GM21619 (cell line): ENCODE results near the gene GRAMD1B.
A peak's percentile ranks its signal among the peaks of the same experiment; 100 is the strongest.

Experiments used
- ATAC-seq: cut with Tn5 transposase; IDR thresholded peaks from one replicate; pipeline ENCODE4 v1.9.1; 2021; ENCODE audit not compliant: unreplicated experiment

GRAMD1B gene

GRCh38 chr11:123622576-123622975 is 192.5 kb downstream of the GRAMD1B start:
- ATAC-seq: no peak

DNA sequence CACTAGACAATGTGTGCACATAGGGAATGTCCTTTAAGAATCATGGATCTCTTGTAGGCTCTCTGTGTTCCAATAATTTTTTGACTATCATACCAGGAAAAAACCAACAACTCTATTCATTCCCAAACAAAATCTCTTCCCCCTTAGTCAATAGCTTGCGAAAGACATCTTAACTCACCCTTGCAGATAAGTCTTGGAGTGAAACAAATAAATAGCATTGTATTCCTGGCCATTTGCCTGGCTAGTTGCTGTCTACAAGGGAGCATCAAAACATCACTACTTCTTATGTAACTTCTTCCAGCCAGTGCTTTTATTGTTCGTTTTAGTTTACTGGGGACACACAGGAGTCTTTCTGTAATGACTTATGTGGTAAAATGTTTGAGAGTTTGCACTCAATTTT is 194.9 kb downstream of the GRAMD1B start:
- ATAC-seq: no peak

- no peak for ATAC-seq
These were observed 199.0 kb downstream of the GRAMD1B start for GRCh38 chr11:123628936-123629683.

DNA sequence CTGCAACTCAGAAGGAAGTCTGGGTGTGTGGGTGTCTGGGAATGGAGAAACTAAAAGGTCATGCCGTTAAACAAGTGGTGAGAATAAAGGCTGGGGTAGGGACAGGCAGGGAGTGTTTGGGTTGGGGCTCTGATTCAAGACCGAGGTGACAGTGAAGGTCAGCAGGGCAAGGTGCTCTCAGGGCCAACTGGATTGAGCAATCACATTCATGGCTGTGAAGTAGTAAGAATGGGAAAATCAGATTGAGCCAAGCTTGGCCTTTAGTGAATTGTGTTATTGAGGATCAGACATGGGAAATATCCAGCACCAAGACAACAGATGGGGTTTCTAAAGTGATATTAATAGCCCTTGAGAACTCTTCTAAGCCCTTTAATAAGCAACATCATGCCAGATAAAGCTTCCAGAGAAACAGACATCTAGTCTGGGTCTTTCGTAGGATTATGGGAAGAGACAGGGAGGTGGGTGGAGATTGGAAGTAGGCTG is 200.1 kb downstream of the GRAMD1B start:
- no peak for ATAC-seq

DNA sequence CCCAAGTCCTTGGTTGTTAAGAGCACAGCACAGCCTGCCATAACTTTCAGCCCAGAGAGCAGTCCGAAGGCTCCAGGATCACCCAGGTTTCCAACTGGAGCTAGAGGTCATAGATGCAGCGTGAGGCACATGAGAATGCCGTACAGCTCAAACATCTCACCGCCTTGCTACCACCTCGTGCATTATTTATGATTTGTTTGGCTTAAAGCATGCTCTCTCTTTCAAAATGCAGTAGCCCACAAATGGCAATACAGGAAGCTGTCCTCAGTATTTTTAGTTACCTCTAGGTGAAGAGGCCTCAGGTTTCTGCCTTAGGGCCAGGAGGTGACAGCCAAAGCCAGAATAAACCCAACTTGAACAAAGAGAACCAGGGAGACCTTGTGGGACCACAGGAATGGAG is 210.0 kb downstream of the GRAMD1B start:
- ATAC-seq: no peak

DNA sequence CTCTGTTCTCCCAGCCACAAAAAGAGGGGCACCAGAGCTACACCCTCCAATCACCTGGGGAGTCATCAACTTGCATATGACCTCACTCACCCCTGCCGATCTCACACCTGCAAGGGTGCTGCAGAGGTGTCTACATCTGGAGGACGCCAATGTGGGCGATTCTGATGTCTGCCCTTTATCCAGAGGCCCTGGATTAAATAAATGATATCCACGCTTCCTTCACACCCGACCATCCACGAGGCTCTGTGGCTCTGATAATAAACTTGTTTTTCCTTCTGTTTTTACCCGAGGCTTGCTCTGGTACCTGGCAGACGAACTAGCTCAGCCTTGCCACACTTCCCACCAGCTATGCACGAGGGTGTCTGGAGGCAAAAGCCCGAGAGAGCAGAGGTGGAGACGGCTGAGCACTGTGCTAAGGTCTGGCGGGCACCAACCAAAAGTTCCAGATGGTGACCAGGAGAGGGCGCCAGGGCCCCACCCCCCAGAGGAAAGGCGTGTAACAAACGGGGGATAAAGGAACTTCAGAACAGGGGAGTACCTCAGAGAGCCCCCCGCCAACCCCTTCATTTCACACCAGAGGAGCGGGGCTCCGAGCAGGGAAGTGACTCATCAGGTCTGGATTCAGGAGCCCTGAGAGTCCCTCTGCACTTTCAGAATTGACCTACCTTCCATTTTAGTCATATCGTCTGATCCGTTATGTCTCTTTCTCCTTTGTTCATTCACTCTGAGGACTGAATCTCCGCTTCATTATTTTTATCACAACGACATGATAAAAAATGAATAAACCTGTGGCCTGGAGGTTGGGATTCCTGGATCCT is 210.8 kb downstream of the GRAMD1B start:
- ATAC-seq: peak; percentile 86

- no peak for ATAC-seq
These were observed 211.4 kb downstream of the GRAMD1B start for GRCh38 chr11:123641495-123641840.

DNA sequence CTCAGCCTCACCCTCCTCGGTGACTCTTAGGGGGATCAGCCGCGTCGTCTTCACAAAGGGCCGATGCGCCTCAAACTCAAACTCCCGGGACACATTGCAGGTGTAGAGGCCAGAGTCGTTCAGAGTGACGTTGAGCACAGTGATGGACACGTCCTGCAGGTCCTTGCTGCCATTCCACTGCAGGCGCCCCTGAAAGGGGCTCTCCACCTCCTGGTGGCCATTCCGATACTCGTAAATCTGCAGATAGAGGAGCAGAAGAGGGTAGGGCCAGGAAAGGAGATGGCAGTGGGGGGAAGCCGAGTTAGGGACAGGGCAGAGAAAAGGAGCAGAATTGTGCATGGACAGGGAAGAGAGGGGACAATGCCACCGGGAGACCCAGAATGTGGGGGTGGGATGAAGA is 212.4 kb downstream of the GRAMD1B start:
- ATAC-seq: no peak

- ATAC-seq: no peak
These were observed 215.4 kb downstream of the GRAMD1B start for GRCh38 chr11:123645286-123645975.

DNA sequence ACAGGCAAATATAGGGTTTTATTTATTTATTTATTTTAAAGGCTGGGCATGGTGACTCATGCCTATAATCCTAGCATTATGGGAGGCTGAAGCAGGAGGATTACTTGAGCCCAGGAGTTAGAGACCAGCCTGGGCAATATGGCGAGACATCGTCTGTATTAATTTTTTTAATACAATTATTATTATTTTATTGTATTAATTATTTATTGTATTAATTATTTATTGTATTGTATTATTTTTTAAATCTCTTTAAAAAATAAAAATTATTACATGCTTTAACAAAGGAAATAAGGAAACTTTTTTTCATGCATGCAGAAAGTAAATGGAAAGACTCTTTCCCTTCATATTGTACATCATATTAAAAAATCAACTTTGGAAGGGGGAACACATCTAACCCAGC is 220.8 kb downstream of the GRAMD1B start:
- no peak for ATAC-seq

DNA sequence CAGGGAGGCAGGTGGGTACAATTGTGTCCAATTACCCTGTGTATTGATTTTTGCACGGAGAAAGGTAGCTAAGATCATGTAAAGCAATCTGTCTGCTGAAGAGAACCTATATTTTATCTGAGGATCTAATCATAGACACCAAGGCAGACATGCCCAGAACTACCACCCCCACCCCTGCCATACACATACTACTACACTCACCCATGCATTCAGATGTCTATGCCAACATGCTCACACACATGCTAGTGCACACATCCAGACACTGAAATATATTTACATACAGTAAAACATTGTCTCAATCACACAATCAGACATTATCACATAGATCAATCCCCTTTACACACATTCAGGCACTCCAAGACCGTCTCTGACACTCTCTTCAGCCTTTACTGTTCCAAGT is 222.5 kb downstream of the GRAMD1B start:
- ATAC-seq: no peak

- ATAC-seq: no peak
These were observed 223.4 kb downstream of the GRAMD1B start for GRCh38 chr11:123653483-123653826.

DNA sequence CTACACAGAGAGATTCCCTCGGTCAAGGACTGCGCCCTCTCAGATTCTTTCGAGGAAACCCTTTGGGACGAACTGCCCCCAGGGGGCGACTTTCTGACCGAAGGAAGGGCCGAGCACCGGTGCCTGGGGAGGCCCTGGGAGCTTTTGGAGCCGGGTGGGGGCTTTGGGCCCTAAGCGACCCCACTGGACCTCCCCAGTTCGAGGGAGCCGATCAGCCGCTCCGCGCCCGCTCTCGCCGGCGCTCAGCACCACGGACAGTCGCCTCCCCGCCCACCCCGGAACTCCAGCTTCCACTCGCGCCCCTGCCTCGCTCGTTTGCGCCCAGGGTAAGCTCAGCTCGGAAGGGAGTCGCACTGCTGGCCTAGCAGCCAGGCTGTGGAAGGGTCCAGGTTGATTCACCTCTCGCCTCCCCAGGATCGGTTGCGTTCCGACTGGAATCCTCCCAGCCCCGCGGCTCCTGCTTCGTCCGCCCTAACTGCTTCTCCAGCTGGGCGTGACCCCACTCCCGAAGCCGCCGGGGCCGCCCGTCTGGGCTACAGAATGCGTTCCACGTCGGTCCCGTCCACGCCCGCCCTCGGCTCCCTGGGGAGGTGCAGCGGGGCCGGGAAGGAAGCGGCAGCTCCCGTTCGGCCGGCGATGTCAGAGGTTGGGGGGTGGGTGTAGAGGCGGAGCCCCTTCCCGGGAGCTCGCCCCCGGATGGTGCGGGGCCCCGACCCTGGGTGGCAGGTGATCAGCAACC is 223.9 kb downstream of the GRAMD1B start:
- no peak for ATAC-seq

DNA sequence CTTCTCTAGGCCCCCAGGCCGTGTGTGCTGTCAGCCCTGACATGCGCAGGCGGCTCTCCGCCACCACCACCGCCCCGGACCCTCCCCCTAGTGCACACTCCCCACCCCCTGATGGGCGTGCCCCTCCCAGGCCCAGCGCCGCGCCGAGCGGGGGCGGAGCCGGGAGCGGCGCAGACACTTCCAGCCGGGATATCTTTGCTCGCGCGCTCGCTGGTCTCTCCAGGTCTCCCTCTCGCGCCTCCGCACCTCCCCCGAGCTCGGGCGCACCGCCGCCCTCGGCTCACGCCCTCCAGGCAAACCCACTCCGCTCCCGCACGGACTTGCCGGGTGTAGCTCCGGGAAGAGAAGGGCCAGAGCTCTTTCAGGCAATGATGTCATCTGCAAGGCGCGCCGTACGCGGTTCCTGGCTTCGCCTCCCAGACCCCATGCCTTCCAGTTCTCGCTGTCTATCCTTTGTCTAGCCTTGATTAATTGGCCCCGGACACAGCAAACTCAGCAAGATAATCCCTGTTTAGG is 224.6 kb downstream of the GRAMD1B start, which contains the start of gene SCN3B:
SCN3B (minus strand) TSS at position 59 of the 516 bp plus-strand sequence. CDS start 823 bp downstream, outside the sequence.
- peak; percentile 61 for ATAC-seq

DNA sequence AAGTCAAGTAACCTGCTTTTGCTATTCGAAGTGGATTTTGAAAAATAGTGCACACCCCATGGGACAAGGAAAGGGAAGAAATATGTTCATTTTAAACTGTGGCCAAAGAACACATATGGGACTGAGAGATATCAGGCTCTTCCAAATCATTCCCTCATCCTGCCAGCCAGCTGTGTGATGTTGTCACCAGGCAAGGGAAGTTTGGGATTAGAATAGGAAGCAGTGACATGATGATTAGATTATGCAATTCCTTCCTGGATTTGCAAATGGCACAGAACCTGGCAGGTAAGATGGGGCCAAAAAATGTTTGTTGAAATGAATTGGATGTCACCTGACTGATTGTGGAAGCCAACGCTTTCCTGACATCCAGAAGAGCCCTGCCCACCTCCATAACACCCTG is 229.2 kb downstream of the GRAMD1B start:
- ATAC-seq: peak; percentile 3

DNA sequence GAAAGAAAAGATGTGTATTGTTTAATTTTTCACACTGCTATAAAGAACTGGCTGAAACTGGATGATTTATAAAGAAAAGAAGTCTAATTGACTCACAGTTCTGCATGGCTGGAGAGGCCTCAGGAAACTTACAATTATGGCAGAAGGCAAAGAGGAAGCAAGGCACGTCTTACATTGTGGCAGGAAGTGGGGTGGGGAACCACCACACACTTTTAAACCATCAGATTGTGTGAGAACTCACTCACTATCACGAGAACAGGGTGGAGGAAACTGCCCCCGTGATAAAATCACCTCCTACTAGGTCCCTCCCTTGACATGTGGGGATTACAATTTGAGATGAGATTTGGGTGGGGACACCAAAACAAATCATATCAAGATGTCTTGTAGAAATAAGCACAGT is 229.9 kb downstream of the GRAMD1B start:
- peak; percentile 92 for ATAC-seq

DNA sequence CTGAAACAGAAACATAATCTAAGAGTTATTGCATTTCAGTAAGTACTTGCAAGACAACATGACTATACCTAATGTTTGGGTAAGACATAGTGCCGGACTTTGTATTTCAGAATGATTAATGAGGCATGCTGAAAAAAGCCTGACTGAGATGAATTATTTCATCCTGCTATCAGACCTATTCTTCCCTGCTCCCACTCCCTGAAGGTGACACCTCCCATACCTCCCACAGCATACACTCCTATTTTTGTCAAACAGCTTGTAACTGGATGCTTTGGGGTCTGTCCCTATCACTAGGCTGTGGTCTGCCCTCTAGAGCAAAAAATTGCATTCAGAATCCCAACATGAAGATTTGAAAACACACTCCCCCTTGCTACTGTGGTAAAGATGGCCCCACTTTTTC is 235.2 kb downstream of the GRAMD1B start:
- no peak for ATAC-seq

DNA sequence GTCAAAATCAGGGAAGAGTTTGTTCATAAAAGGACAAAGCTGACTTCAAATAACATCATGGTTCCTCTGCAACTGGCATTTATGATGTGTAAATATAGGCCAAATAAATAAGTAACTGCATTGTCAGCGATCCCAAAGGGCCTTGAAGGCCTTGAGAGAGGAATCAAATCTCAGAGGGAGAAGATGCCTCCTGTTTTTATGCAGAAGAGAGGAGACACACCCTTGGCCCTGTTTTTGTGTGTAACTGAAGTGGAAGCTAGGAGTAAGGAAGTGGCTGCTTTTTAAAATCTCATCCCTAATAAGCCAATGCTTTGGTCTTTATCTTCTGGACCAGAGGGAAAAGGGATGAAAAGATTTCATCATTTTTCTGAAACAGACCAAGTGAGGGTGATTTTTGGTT is 240.0 kb downstream of the GRAMD1B start:
- ATAC-seq: no peak

DNA sequence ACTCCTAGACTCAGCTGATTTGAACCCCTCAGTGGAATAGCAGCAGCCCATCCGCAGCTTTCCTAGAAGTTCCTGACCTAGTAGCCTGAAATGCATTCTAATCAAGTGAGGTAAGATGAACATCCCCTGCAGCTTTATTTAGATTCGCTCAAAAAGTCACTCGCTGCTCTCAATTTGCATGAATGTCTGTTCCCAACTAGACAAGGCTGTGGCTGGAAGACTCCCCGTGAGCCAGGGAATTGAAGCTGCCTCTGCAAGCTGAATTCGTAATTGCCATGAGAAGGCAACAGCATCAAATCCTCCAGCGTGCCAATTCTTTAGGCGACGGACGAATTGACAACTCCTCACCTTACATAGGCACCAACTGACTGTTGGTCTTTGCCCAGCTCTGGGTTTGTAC is 241.5 kb downstream of the GRAMD1B start:
- ATAC-seq: no peak

DNA sequence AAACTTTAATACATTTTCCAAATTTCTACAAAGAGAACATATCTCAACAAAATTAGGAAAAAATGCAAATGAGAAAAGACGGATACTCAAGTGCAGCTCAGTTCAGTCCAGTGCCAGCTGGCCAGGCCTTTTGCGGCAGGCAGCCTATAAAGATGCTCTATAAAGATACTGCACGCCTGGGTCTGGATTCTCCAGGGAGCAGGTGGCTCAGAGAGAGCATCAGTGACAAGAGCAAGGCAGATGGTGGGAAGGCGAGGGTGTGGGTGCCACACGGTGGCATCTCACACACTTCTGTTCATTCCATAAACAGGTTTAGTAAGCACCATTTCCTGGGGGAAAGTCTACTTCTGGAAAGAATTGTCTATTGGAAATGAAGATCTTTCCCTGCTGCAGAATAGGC is 242.5 kb downstream of the GRAMD1B start:
- ATAC-seq: no peak

- no peak for ATAC-seq
These were observed 244.2 kb downstream of the GRAMD1B start for GRCh38 chr11:123674297-123674696.
